ENCODE data around the gene KAZN.
A peak's percentile ranks its signal among the peaks of the same experiment; 100 is the strongest.
"Not testable (repeated sequence)": the region's sequence is repeated elsewhere in the genome, so short reads cannot be mapped to it uniquely, and the experiment has no call there.

The KAZN gene

DNA sequence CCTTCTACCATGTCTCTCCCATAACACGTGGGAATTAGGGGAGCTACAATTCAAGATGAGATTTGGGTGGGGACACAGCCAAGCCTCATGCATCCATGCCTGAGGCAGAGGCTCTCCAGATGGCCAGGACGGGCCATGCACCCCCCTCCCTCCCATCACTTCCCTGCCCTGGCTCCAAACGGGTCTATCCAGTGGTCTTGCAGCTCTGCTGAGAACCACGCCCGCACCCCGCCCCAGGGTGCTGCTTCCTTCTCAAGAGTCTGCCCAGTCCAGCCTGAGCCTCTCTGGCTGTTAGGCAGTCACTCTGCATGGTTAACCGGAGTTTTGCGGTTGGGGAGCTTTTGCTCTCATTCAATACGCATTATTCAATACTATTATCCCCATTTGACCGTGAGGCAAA is 423.6 kb downstream of the KAZN start:
- DNase-seq = no peak

DNA sequence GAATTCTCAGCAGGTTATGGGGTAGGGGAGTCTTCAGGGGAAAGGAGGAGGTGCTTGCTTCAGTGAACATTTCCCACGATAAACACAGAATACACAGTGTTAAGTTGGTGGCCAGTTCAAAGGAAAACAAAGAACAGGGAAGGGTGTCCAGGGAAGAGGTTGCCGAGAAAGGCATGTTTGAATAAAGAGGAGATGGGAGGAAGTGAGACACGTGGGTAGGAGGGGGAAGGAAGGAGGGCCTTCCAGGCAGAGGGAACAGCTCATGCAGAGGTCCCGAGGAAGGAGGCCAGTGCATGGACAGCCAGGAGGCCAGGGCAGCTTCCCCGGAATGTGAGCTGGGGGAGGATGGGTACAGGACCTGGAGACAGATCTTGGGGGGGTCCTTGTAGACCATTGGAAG is 424.7 kb downstream of the KAZN start:
- DNase-seq = no peak

DNA sequence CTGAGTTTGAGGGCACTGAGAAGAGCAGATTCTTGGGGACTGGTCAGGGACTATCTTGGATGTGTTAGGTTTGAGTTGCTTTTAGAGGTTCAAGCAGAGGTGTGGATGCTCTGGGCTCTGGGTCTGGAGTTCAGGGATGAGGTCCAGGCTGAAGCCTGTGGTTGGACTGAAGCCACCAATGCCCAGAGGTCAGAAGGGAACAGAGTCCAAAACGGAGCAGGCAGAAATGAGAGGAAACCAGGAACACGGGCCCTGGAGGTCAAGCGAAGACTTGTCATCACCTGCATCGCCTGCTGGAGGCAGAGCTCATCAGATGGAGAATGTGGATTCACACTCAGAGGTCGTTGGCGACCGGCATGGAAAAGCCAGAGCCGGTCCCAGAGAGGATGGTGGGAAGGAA is 425.5 kb downstream of the KAZN start:
- no peak for DNase-seq

DNA sequence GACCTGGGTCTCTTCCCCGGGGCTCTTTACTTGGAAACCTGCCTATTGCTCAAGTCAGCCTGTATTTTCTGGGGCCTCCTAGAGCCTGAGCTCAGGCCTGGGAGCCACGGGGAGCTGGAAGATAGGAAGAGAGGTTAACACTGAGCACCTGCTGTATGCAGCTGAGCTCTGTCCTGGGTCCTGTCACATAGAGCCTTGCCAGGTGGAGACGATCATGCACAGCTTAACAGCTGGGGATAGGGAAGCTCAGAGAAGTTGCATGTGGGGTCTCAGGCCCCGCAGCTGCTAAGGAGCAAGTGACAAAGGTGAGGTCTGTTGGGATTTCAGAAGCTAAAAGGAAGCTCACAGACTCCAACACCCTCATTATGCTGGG is 427.6 kb downstream of the KAZN start:
- no peak for DNase-seq

DNA sequence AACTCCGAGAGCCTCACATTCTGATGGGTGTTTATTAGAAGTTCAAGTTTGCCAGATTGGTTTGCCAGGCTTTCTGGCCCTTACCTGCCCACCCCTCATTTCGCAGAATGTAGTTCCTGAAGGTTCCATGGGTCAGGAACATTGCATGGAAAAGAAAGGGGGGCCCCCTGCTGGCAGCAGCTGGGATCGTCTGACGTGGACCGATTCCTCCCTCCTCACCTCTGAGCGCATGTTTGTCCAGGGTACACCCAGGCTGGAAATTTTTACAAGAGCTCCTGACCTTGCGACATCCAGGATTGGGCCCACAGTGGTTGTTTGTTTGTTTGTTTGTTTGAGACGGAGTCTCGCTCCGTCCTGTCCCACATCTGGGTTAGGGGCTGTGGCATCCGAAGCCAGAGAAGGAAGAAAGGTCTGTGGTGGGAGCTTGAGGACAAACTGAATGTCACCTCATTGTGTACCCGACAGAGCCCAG is 429.1 kb downstream of the KAZN start:
- DNase-seq = peak; percentile 67

DNA sequence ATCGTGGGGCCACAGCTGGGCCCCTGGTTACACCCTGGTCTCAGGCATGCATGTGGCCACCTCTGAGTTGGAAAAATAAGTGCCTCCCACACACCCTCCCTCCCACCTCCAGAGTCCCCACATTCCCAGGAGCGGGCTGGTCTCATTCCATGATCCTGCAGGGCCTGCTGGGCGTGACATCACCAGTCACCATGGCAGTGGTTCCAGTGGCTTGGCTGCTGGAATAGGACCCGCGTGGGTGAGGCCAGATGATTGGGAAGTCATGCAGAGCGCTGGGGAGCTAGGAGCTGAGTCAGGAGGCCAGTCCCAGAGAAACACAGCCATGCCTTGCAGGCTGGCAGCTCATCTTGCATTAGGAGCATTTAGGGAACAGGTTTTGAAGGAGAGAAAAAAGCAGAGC is 429.6 kb downstream of the KAZN start:
- DNase-seq = peak; percentile 66

DNA sequence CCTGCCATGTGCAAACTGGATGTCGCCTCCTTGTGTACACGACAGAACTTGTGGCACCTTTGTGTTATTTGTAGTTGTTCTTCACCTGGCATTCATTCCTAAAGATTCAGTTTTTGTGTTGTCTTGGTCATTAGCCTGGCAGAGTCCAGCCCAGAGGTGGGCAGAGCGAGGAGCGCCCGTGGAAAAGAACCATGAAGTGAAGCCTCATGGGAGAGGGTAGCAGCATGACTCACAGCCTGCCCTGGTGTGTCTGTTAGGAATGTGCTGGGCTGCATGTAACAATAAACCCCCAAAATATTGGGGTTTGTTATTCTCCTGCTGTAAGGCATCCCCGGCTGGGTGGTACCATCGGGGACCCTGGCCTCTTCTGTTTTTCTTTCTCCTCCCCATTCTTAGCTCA is 430.1 kb downstream of the KAZN start:
- no peak for DNase-seq

DNA sequence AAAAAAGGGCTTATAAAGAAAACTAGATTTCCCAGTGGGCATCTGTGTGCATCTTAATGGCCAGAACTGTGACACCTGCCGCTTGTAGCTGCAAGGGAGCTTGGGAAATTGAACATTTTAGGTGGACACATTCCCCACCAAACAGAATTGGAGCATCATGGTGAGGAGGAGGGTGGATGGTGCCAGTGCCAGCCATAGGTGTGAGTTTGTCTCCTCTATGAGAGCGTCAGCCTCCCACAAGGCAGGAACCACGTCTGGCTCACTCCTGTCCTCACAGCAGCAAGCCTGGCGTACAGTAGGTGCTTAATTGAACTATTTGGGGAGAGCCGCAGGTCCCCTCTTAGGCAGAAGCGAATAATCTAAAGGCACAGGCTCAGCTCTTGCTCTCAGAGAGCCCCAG is 430.6 kb downstream of the KAZN start:
- no peak for DNase-seq

DNA sequence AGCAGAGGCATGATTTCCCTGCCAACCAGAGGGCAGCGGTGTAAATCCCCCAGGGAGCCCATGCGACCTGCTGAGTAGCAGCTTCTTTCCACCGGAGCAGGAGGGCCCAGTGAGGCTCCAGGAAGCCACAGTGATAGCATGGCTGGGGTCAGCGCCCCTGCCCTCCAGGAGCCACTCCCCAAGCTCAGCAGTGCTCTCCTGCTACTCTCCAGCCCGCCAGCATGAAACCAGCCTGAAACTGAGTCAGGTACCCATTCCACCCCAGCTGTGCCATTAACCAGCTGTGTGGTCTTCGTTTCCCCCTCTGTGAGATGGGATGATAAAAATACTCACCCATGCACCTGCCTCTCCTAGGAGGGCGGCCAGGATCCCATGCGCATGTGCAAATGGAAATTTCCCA is 431.3 kb downstream of the KAZN start:
- no peak for DNase-seq

DNA sequence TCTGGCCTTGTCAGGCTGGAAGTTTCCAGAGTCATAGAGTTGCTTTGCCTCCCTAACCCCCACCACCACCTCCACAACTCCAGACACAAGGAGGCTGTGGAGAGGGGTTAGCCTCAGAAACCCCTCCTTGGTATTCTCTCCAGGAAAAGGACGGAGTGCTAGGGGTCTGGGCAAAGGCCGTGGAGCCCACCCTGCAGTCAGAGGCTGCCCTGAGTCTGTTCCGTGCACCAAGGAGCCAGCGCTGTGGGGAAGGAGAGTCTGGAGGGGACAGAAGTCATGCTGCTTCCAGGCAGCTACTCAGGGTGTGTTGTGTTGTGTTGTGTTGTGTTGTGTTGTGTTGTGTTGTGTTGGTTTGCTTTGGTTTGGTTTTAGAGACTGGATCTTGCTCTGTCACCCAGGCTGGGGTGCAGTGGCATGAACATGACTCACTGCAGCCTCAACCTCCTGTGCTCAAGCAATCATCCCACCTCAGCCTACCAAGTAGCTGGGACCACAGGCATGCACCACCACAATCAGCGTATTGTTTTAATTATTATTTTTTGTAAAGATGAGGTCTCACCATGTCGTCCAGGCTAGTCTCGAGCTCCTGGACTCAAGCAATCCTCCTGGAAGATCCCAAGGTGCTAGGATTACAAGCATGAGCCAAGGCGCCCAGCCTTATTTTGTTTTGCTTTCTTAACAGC is 432.9 kb downstream of the KAZN start:
- DNase-seq = no peak

DNA sequence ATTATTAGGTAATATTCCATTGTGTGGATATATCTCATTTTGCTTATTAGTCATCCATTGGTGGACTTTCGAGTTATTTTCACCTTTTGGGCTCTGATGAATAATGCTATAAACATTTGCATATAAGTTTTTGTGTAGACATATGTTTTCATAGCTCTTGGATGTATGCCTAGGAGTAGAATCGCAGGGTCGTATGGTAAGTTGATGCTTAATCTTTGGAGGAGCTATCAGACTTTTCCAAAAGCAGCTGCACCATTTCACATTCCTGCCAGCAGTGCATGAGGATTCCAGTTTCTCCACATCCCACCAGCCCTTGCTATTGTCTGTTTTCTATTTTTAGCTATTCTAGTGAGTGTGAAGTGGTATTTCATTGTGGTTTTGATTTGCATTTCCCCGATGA is 434.8 kb downstream of the KAZN start:
- no peak for DNase-seq

DNA sequence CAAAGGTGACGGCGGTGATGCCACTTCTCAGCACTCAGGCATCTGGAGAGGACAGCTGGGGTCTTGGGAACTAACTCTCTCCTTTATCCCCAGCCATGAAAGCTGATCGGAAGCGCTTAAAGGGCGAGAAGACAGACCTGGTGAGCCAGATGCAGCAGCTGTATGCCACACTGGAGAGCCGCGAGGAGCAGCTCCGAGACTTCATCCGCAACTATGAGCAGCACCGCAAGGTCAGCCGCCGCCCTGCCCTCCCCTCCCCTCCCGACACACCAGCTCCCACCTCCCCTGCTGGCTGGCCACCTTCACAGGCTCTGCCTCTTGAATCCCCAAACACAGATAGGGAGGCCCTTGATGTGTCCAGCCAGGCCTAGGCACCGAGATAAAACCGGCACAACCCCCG is 436.2 kb downstream of the KAZN start:
- no peak for DNase-seq

DNA sequence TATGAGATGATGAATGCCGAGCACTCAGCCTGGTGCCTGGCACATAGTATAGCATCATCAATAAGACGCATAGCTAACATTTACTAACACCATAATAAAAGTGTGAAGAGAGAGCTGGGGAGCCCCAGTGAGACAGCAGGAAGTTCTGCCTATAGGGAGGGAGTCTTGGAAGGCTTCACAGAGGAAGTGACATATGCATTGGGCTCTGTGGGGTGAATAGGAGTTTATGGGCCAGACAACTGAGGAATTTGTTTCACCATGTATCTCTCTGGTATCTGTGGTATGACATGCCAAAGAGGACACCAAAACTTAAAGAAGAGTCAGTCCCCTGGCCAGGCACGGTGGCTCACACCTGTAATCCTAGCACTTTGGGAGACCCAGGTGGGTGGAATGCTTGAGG is 436.8 kb downstream of the KAZN start:
- DNase-seq = no peak

DNA sequence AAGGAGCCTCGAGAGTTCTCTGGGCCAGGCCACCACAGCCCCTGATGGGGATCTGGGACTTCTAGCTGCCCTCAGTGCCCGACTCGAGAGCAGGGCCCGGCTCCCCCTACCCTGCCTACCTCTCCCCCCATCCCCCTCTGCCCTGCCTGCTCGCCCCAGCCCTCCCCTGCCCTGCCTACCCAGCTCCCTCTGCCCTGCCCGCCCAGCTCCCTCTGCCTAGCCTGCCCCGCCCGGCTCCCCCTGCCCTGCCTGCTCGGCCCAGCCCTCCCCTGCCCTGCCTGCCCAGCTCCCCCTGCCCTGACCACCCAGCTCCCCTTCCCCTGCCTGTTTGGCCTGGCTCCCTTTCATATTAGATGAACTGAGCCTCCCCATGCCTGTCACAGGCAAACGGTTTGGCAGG is 437.6 kb downstream of the KAZN start:
- DNase-seq = no peak

DNA sequence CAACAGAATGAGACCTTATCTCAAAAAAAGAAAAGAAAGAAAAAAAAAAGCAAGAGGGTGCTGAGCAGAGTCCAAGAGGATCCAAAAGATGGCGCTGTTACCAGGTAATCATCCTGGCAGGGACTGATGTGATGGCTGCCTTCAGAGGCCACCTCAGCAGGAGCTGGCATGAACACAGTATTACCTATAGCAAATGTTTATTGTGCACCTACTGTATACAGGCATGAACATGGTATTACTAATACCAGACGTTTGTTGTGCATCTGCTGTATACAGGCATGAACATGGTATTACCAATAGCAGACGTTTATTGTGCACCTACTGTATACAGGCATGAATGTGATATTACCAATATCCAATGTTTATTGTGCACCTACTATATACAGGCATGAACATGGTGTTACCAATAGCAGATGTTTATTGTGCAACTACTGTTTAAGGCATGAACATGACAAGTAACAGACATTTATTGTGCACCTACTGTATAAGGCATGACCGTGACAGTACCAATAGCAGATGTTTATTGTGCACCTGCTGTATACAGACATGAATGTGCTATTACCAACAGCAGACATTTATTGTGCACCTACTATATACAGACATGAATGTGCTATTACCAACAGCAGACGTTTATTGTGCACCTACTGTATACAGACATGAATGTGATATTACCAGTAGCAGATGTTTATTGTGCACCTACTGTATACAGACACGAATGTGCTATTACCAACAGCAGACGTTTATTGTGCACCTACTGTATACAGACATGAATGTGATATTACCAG is 439.9 kb downstream of the KAZN start:
- DNase-seq = no peak

DNA sequence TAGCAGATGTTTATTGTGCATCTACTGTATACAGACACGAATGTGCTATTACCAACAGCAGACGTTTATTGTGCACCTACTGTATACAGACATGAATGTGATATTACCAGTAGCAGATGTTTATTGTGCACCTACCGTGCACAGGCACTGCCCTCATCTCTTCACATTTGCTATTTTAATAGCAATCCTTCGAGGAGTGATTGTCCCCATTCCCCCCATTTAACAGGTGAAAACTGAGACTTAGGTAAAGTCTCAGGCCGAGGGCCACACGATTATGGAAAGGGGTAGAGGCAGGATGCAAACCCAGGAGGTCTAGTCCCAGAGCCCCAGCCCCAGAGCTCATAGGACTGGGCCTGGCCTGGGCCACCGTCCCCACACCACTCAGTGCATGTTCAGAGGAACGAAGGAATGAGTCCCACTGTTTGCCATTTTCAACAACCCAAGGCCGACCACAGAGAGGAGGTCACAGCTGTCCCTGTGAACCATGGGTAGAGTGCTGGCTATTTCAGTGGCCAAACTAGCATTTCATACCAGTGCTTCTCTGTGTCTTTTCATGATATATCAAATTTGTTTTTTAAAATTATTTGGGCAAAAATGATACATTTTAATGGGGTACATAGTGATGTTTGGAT is 440.6 kb downstream of the KAZN start:
- DNase-seq = no peak

DNA sequence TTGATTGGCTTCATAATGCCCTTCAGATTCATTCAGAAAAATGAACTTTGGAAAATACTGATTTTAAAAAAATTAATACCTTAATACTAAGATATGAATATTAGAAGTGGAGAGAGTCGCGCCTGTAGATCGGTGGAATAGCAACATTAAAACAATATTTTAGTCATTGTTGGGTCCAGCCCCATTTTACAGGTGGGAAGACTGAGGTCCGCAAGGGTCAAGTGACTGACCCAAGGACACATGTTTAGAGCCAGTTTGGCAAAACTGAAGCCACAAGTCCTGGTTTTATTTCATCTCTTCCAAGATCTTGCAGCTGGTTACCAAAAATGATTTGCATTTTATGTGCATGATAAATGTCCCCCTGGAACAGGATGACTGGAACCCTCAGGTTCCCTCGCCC is 441.4 kb downstream of the KAZN start:
- DNase-seq = no peak

DNA sequence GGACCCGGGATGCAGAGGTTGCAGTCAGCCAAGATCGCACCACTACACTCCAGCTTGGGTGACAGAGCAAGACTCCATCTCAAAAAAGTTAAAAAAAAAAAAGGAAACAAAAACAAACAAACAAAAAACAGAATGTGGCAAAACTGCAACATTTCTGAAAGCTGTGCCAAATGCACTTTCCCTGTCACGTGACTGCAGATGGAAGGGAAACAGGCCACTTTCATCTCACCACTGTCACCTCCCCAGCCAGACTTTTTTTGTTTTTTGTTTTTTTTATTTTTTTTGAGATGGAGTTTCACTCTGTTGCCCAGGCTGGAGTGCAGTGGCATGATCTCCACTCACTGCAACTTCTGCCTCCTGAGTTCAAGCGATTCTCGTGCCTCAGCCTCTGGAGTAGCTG is 442.2 kb downstream of the KAZN start:
- DNase-seq = not testable (repeated sequence)

DNA sequence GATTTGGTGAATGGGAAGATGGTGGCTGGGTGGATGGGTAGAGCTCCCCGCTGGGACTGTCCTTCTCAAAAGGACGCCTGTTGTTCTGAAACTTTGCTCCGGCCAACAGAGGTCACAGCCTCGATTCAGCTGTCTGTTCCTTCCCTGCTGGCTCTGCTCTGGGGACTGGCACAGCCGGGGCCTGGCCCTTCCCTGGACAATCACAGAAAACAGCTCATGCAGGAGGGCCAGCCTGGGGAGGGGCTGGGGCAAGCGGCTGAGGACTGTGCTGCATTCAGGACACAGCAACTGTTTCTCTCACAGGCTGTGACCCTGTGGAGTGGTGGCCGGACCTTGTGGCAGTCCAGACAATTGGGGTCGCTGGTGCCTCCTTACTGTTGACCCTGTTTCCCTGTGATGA is 444.4 kb downstream of the KAZN start:
- DNase-seq = no peak

DNA sequence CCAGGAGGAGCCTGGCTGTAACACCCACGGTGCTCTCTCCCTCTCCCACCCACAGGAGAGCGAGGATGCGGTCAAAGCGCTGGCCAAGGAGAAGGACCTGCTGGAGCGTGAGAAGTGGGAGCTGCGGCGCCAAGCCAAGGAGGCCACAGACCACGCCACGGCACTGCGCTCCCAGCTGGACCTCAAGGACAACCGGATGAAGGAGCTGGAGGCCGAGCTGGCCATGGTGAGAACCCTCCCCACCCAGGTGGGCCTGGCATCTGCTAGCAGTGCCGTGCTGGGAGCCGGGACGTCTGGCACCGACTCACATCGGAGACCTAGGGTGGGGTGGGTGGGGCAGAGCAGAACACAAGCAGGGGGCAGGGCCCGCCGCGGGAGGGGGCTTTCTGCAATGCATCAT is 445.4 kb downstream of the KAZN start:
- DNase-seq = no peak

DNA sequence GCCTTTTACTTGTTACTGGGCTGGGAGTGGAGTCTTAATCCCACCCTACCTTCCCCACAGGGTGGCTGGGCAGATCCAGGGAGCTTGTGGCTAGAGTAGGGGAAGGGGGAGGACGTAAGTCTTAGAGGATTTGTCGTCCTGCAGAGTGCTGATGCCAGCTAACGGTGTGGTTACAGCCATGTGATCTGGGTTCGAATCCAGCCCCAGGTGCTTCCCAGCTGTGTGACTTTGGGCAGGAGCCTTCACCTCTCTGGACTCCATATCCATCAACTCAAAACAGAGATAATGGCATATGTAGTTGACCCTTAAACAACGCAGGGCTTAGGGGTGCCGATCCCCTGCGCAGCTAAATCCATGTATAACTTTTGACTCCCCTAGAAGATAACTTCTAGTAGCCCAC is 446.6 kb downstream of the KAZN start:
- DNase-seq = no peak

DNA sequence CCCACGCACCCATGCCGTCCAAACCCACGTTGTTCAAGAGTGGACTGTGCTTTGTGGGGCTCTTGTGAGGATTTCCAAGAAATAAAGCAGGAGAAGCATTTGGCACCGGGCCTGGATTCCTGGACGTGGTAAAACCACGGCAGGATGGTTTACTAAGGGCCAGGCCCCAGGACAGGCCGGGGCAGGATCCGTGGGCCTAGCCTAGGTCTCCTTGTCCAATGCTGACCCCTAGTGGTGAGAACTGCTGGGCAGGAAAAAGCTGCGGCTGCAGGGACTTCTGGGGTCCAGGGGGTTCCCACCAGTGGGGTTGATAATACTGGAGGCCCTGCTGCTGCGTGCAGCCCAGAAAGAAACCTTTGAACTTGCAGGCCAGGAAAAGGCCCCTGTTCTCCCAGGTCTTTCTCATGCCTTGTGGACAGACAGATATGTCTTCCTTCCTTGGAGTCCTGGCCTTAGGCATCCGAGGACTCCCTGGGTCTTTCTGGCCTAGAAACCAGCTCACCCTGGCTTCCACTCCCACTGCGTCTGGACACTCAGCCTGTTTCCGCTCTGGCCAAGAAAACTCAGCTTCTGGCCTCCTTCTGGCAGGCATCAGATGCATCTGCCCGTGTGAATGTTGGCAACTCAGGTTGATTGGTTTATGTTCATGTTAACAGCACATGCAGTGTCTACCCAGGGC is 448.1 kb downstream of the KAZN start:
- DNase-seq = peak; percentile 80

DNA sequence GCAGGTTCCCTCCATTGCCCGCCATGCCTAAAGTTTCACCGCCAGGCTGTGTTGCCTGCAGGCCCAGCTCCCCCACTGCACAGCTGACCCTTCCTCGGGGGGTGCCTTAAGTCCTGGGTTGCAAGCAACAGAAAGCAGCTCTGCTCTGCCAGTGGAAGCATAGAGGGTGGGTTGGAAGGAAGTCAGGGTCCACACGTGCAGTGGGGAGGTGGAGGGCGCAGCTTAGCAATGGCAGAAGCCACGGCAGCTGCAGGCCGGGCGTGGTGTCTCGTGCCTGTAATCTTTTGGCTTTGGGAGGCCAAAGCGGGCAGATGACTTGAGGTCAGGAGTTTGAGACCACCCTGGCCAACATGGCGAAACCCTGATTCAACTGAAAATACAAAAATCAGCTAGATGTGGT is 448.8 kb downstream of the KAZN start:
- DNase-seq = no peak
